SKM-1 treated with dmso at 0.1 percent for 144 hours (cell line): ENCODE measurements around the gene APOL2.

Experiments used
- DNase-seq: peaks from one replicate; lab custom pipeline; 2025; ENCODE audit not compliant: unreplicated experiment; lab: John Stamatoyannopoulos, UW

APOL2 gene

GRCh38 chr22:36180038-36180880 is 59.1 kb downstream of the APOL2 start:
- peak; percentile 55 for DNase-seq

GRCh38 chr22:36177160-36177559 is 62.2 kb downstream of the APOL2 start:
- no peak for DNase-seq
